IPS DF 6.9 (cell line): ENCODE results near the gene BCAR1.

Experiments
- DNase-seq: peaks from one replicate; pipeline ENCODE4 v3.0.0-alpha.2; 2013; ENCODE audit warnings: low read depth, low spot score
- H3K27ac ChIP-seq: one replicate; pipeline ENCODE4 v1.5.1; 2013; ENCODE audit warnings: low read length, control low read depth
- H3K27me3 ChIP-seq: 2 replicates; pipeline ENCODE4 v1.6.1; 2013; ENCODE audit warnings: mild to moderate bottlenecking, low read length; ENCODE audit not compliant: control insufficient read depth, insufficient read depth
- H3K36me3 ChIP-seq: 2 replicates; pipeline ENCODE4 v1.6.1; 2013; ENCODE audit warnings: low read length; ENCODE audit not compliant: control insufficient read depth, insufficient read depth
- H3K4me1 ChIP-seq: 2 replicates; pipeline ENCODE4 v1.6.1; 2013; ENCODE audit warnings: low read length; ENCODE audit not compliant: control insufficient read depth, insufficient read depth
- H3K4me3 ChIP-seq: 2 replicates; pipeline ENCODE4 v1.5.1; 2013; ENCODE audit warnings: mild to moderate bottlenecking, low read length
- H3K9me3 ChIP-seq: 2 replicates; pipeline ENCODE4 v1.6.1; 2013; ENCODE audit warnings: low read length, inconsistent platforms; ENCODE audit not compliant: control insufficient read depth, insufficient read depth
- WGBS: extraction: QIAGEN DNeasy Blood & Tissue Kit; methylation state at CpG from one replicate; pipeline ENCODE4 v1.1.7; 2013; ENCODE audit warnings: mixed read lengths, missing lambda C conversion rate; ENCODE audit not compliant: insufficient read length, insufficient coverage; 5-methylcytosine and 5-hydroxymethylcytosine counted together

BCAR1 gene

GRCh38 chr16:75230471-75231110, 20.8 kb downstream of the BCAR1 start:
- Histone ChIP-seq H3K36me3 (peaks cover 33% of the 10 kb centered on the region), H3K4me3 (no peak overlapping the region), H3K27ac (no peak overlapping the region), H3K27me3 (no peaks in the 10 kb centered on the region), H3K9me3 (no peaks in the 10 kb centered on the region), H3K4me1 (peaks cover 3% of the 10 kb centered on the region)
- no peak for DNase-seq
- WGBS: no CpG with 5 or more reads among the region's 9 CpGs

GRCh38 chr16:75229172-75230031, 22.0 kb downstream of the BCAR1 start:
- no CpG with 5 or more reads among the region's 48 CpGs for WGBS
- Histone ChIP-seq H3K36me3 (peaks cover 21% of the 10 kb centered on the region), H3K27me3 (no peaks in the 10 kb centered on the region), H3K27ac (no peak overlapping the region), H3K9me3 (no peaks in the 10 kb centered on the region), H3K4me3 (no peak overlapping the region), H3K4me1 (peaks cover 3% of the 10 kb centered on the region)
- no peak for DNase-seq

- no peak for DNase-seq
- H3K4me3 ChIP-seq: no peak overlapping the region
- no peak overlapping the region for H3K27ac ChIP-seq
- WGBS: no CpG with 5 or more reads among the region's 17 CpGs
- peaks cover 3% of the 10 kb centered on the region for H3K4me1 ChIP-seq
- H3K9me3 ChIP-seq: no peaks in the 10 kb centered on the region
- H3K27me3 ChIP-seq: no peaks in the 10 kb centered on the region
- H3K36me3 ChIP-seq: peaks cover 20% of the 10 kb centered on the region
Measured at GRCh38 chr16:75228143-75228976, 23.1 kb downstream of the BCAR1 start.

GRCh38 chr16:75227361-75228142, 23.9 kb downstream of the BCAR1 start:
- WGBS: no CpG with 5 or more reads among the region's 18 CpGs
- Histone ChIP-seq H3K27ac (no peak overlapping the region), H3K36me3 (peaks cover 18% of the 10 kb centered on the region), H3K27me3 (no peaks in the 10 kb centered on the region), H3K4me1 (peaks cover 3% of the 10 kb centered on the region), H3K4me3 (no peak overlapping the region), H3K9me3 (no peaks in the 10 kb centered on the region)
- no peak for DNase-seq

GRCh38 chr16:75226550-75227360, 24.7 kb downstream of the BCAR1 start:
- Histone ChIP-seq H3K36me3 (peaks cover 18% of the 10 kb centered on the region), H3K9me3 (no peaks in the 10 kb centered on the region), H3K4me3 (no peak overlapping the region), H3K27ac (no peak overlapping the region), H3K27me3 (no peaks in the 10 kb centered on the region), H3K4me1 (peaks cover 3% of the 10 kb centered on the region)
- DNase-seq: no peak
- WGBS: no CpG with 5 or more reads among the region's 22 CpGs

GRCh38 chr16:75225678-75226515, 25.5 kb downstream of the BCAR1 start:
- no peak overlapping the region for H3K27ac ChIP-seq
- DNase-seq: no peak
- H3K27me3 ChIP-seq: no peaks in the 10 kb centered on the region
- no CpG with 5 or more reads among the region's 26 CpGs for WGBS
- H3K4me3 ChIP-seq: no peak overlapping the region
- peaks cover 18% of the 10 kb centered on the region for H3K36me3 ChIP-seq
- H3K4me1 ChIP-seq: peaks cover 3% of the 10 kb centered on the region
- no peaks in the 10 kb centered on the region for H3K9me3 ChIP-seq

GRCh38 chr16:75225092-75225491, 26.3 kb downstream of the BCAR1 start:
- Histone ChIP-seq H3K9me3 (no peaks in the 10 kb centered on the region), H3K36me3 (peaks cover 15% of the 10 kb centered on the region), H3K4me3 (no peak overlapping the region), H3K4me1 (peaks cover 3% of the 10 kb centered on the region), H3K27ac (no peak overlapping the region), H3K27me3 (no peaks in the 10 kb centered on the region)
- WGBS: no CpG with 5 or more reads among the region's 12 CpGs
- DNase-seq: no peak

- Histone ChIP-seq H3K27me3 (no peaks in the 10 kb centered on the region), H3K9me3 (no peaks in the 10 kb centered on the region), H3K36me3 (peaks cover 10% of the 10 kb centered on the region), H3K4me3 (no peak overlapping the region), H3K27ac (no peak overlapping the region), H3K4me1 (peaks cover 3% of the 10 kb centered on the region)
- WGBS: no CpG with 5 or more reads among the region's 20 CpGs
- DNase-seq: no peak
Measured at GRCh38 chr16:75224306-75225082, 26.9 kb downstream of the BCAR1 start.
